NCI-H748 (cell line): ENCODE measurements around the gene CEP55.

Experiments used
- DNase-seq: peaks from one replicate; lab custom pipeline; 2025; ENCODE audit not compliant: unreplicated experiment; lab: John Stamatoyannopoulos, UW

Gene CEP55

GRCh38 chr10:93559490-93559889 lies 63.1 kb downstream of the CEP55 start:
- DNase-seq: no peak

DNA sequence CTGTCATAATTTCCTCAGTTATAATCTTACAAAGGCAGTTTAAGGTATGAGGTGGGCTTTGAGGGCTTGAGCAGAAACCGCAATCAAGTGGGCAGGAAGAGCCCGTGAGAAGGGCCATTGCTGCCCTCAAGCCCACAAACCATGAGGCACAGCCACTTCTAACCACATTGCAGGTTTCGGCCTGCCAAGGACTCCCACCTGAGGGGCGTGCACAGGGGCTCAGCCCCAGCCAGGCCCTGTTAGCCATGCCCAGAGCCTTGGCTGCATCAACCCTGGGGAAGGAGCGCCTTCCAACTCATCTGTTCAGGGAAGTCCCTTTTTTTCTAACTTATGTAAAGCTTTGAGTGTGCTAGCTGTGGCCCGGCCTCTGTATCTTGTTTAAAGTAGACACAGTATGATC lies 64.1 kb downstream of the CEP55 start:
- DNase-seq: no peak

- DNase-seq: no peak
These were observed 69.0 kb downstream of the CEP55 start for GRCh38 chr10:93565446-93565845.

GRCh38 chr10:93566435-93567276 lies 70.2 kb downstream of the CEP55 start, which contains the start of gene FFAR4:
Gene FFAR4 (plus strand): TSS chr10:93566665. CDS start chr10:93566721, 56 bp downstream.
- peak; percentile 57 for DNase-seq

DNA sequence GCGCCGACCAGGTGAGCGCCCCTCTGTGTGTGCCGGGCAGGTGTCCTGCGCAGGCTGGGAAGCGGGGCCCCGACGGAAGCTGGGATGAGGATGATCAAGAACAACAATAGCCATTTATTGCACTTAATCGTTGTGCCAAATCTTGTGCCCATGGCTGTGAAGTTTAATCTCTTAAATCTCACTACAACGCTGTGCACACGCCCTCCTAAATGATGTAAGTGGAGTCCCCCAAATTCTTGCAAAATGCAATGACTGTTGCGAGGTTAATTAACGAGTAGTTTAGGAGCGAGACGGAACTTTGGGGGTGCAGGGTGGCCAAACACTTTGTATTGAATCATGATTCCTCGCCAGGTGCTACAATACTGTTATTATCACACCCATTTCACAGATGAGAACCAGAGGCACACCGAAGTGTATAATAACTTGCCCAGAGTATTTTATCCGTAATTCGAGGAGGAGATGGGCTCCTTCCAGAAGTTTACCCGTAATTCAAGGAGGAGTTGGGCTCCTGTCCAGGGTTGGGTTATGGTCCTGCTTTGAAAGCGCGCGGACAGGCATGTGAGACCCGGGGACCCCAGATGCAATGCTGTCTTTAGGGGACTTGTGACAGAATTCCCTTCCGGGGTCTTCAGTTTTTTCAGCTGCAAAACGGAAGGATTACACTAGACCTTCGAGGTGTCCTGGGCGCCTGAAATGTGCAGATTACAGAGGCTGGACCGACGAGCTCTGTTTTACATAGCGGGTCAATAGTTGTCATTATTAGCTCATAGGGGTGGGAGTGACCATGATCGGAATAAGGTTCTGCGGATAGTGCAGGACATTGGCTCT lies 71.1 kb downstream of the CEP55 start:
- no peak for DNase-seq

- DNase-seq: no peak
These were observed 71.6 kb downstream of the CEP55 start for GRCh38 chr10:93568105-93568390.

DNA sequence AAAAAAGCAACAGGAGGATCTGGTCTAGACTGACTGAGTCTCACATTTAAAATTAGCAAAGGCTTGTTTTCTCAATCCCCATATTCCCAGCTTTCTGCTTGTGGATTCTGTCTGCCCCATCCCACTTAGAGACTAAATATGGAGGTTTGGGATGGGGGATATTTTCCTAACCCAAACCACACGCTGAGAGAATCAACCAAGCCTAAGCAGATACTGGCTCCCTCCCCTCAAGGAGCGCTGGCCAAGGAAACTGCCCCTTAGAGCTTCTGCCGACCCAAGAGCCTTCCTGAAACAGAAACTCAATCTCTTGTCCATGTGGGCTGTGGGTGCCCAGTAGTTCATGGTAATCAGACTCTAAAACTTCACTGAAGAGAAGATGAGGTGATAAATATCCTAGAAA lies 74.0 kb downstream of the CEP55 start:
- DNase-seq: no peak

GRCh38 chr10:93572606-93573005 lies 76.2 kb downstream of the CEP55 start:
- no peak for DNase-seq

- DNase-seq: no peak
These were observed 76.9 kb downstream of the CEP55 start for GRCh38 chr10:93573051-93573909.

DNA sequence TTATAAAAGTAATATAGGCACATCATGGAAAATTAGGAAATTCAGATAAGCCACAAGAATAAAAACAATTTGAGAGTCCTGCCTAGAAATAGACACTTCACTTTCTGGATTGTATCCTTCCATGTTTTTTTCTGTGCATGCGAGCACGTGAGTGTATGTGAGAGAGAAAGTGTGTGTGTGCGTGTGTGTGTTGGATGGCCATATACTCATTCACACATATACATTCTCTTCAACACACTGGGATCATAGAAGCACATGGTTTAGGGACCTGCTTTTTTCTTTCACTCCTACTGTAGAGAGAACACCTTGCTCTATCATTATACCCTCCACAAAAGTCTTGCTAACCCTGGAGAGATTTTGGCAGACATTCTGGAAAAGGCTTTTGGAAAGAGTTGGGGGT lies 77.5 kb downstream of the CEP55 start:
- DNase-seq: no peak

DNA sequence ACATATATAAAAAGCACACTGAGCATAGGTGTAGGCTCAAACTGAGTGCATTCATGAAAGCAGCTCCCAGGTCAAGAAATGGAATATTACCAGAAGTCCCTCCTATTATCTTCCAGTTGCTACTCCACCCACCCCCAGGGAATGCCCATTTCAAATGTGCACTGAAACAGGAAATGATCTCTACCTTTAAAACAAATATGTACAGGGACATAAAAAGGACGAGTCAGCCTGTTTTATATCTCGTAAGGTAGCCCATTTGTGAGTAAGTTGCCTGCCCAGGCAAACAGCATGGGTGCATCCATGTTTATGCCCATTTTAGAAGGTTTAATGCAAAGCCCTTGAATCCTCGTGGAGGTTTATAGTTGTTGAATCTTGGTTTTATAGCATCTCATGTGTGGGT lies 80.5 kb downstream of the CEP55 start:
- no peak for DNase-seq

- no peak for DNase-seq
These were observed 81.2 kb downstream of the CEP55 start for GRCh38 chr10:93577565-93577964.
